Lower lobe of right lung (tissue), 2 donors: ENCODE measurements around the gene STEAP1B. TPM values are rescaled to one million over a fixed set of nuclear protein-coding genes. Genes with fewer than 3 reads are reported as not detected.
"Not testable (repeated sequence)": the region's sequence is repeated elsewhere in the genome, so short reads cannot be mapped to it uniquely, and the experiment has no call there.

Source experiments
- ATAC-seq, 2 donors: fragments of 200-7000 bp; cut with Tn5 transposase; one replicate each; pipeline ENCODE4 v1.9.1; 2020 to 2022; ENCODE audit warnings: mild to moderate bottlenecking in 2 of 2, moderate library complexity in 2 of 2
- DNase-seq: peaks from one replicate; pipeline ENCODE4 v3.0.0-alpha.2; 2020
- H3K27ac ChIP-seq: fragments of 200-600 bp; one replicate; pipeline ENCODE4 v1.8.0; 2022
- H3K27me3 ChIP-seq: fragments of 200-600 bp; one replicate; pipeline ENCODE4 v1.8.0; 2022; ENCODE audit warnings: low read depth
- H3K36me3 ChIP-seq: fragments of 200-600 bp; one replicate; pipeline ENCODE4 v1.8.0; 2022; ENCODE audit warnings: mild to moderate bottlenecking
- H3K4me1 ChIP-seq: fragments of 200-600 bp; one replicate; pipeline ENCODE4 v1.8.0; 2022
- H3K4me3 ChIP-seq: fragments of 200-600 bp; one replicate; pipeline ENCODE4 v1.8.0; 2022; ENCODE audit warnings: mild to moderate bottlenecking
- H3K9me3 ChIP-seq: fragments of 200-600 bp; one replicate; pipeline ENCODE4 v1.8.0; 2022
- CTCF ChIP-seq: fragments of 200-600 bp; IDR thresholded peaks from one replicate; pipeline ENCODE4 v1.8.0; 2022; ENCODE audit warnings: antibody characterized with exemption, mild to moderate bottlenecking
- intact Hi-C: fragments of 100-400 bp; cut with DNase I; formaldehyde crosslinking; loops from one replicate; pipeline ENCODE4 v1.11.0; 2022
- total RNA-seq: library from RNA; stranded (reverse); fragmentation: NEBNext Ultra II Directional; extraction: Animal tissue kit (Norgen Biotek cat#: 25700); gene quantifications from one replicate; pipeline ENCODE4 v1.2.1, GENCODE V29; 2021
- donor health status: DM: no; HTN: yes; CAD: no; lungs with severe emphysema.

STEAP1B gene
- total RNA-seq, 1 donor from 2014 or later, result 1.5 TPM

GRCh38 chr7:22523478-22524352, 23.7 kb upstream of the STEAP1B start:
- peak; percentile 45 to 70 for ATAC-seq

GRCh38 chr7:22519560-22519959, 19.6 kb upstream of the STEAP1B start:
- H3K36me3 ChIP-seq, H3K9me3 ChIP-seq, H3K27ac ChIP-seq, H3K4me1 ChIP-seq, H3K4me3 ChIP-seq, H3K27me3 ChIP-seq, intact Hi-C loops, DNase-seq, ATAC-seq: not testable (repeated sequence)

More at GRCh38 chr7:22523478-22524352, 23.7 kb upstream of the STEAP1B start:
- H3K4me1 ChIP-seq, intact Hi-C loops, H3K36me3 ChIP-seq, H3K9me3 ChIP-seq, H3K27me3 ChIP-seq, H3K27ac ChIP-seq, H3K4me3 ChIP-seq: not testable (repeated sequence)
- peak; percentile 52 for DNase-seq
- peak; percentile 33 for TF ChIP-seq CTCF

- H3K4me3 ChIP-seq, H3K4me1 ChIP-seq, intact Hi-C loops, ATAC-seq, DNase-seq, H3K27me3 ChIP-seq, H3K36me3 ChIP-seq, H3K9me3 ChIP-seq, H3K27ac ChIP-seq: not testable (repeated sequence)
These were observed 17.0 kb upstream of the STEAP1B start for GRCh38 chr7:22516950-22517349.

- H3K4me1 ChIP-seq, ATAC-seq, H3K36me3 ChIP-seq, H3K27me3 ChIP-seq, H3K4me3 ChIP-seq, DNase-seq, H3K9me3 ChIP-seq, intact Hi-C loops, H3K27ac ChIP-seq: not testable (repeated sequence)
These were observed 15.0 kb upstream of the STEAP1B start for GRCh38 chr7:22514963-22515362.

GRCh38 chr7:22507320-22507719, 7.3 kb upstream of the STEAP1B start:
- H3K4me1 ChIP-seq, ATAC-seq, H3K4me3 ChIP-seq, H3K36me3 ChIP-seq, DNase-seq, H3K9me3 ChIP-seq, H3K27ac ChIP-seq, H3K27me3 ChIP-seq, intact Hi-C loops: not testable (repeated sequence)

- intact Hi-C loops, H3K4me3 ChIP-seq, H3K27ac ChIP-seq, ATAC-seq, H3K36me3 ChIP-seq, DNase-seq, H3K4me1 ChIP-seq, H3K9me3 ChIP-seq, H3K27me3 ChIP-seq: not testable (repeated sequence)
These were observed 6.5 kb upstream of the STEAP1B start for GRCh38 chr7:22506316-22507020.

DNA sequence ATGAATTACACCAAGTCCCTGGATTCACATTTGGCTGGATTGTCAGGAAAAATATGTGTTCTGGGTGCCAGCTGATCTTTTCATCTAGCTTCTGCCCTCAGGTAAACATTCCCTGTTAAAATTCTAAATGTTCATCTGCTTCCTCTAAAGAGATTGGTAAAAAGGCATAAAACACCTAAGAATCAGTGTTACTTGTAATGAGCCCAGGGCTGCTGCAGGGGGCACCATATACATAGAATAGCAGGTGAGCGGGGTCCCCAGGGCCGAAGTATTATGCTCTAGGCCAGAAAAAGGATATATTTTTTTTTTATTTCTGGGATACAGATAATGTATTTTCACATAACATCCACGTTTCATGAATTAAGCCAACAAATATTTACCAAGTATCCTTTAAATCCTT, 4.5 kb upstream of the STEAP1B start:
- intact Hi-C loops, H3K4me1 ChIP-seq, H3K27me3 ChIP-seq, H3K36me3 ChIP-seq, H3K27ac ChIP-seq, H3K9me3 ChIP-seq, ATAC-seq, H3K4me3 ChIP-seq, DNase-seq: not testable (repeated sequence)
- TF ChIP-seq CTCF, result peak; percentile 24

- H3K27me3 ChIP-seq, DNase-seq, H3K4me1 ChIP-seq, intact Hi-C loops, H3K4me3 ChIP-seq, H3K36me3 ChIP-seq, H3K9me3 ChIP-seq, H3K27ac ChIP-seq, ATAC-seq: not testable (repeated sequence)
These were observed 2.1 kb upstream of the STEAP1B start for GRCh38 chr7:22502104-22502503.
